MCF 10A (cell line): Measurements from ENCODE around the gene FGGY. TPM values are rescaled to one million over a fixed set of nuclear protein-coding genes. Genes with fewer than 3 reads are reported as not detected.

Experiments
- BruUV-seq: library from RNA; stranded (reverse); fragments of 400-500 nt; replicated peaks from 2 replicates; lab custom pipeline; 2021; lab: Mats Ljungman, UMichigan
- CTCF ChIA-PET: fragments of 300-600 bp; sonication (Branson Sonifier 250); formaldehyde crosslinking; extraction: SDS; loops from one replicate; lab custom pipeline; 2021; ENCODE audit warnings: antibody characterized with exemption, inconsistent platforms; lab: Yijun Ruan, JAX
- POLR2A ChIA-PET: fragments of 300-600, 350-650 bp; sonication (Branson Sonifier 250); formaldehyde crosslinking; extraction: SDS; loops from one replicate; lab custom pipeline; 2020; ENCODE audit warnings: antibody characterized with exemption, inconsistent platforms; lab: Yijun Ruan, JAX
- DNase-seq: peaks from one replicate; pipeline ENCODE4 v3.0.0-alpha.2; 2018; ENCODE audit not compliant: unreplicated experiment
- H3K27ac Mint-ChIP-seq: one replicate; pipeline ENCODE4 v1.8.0; 2022; ENCODE audit warnings: mild to moderate bottlenecking, low read depth, mixed read lengths; ENCODE audit not compliant: unreplicated experiment
- H3K27me3 Mint-ChIP-seq: one replicate; pipeline ENCODE4 v1.8.0; 2022; ENCODE audit warnings: mixed read lengths; ENCODE audit not compliant: insufficient read depth, unreplicated experiment
- H3K36me3 Mint-ChIP-seq: one replicate; pipeline ENCODE4 v1.8.0; 2022; ENCODE audit warnings: mild to moderate bottlenecking, moderate library complexity, mixed read lengths; ENCODE audit not compliant: insufficient read depth, unreplicated experiment
- H3K4me1 Mint-ChIP-seq: one replicate; pipeline ENCODE4 v1.8.0; 2022; ENCODE audit warnings: mixed read lengths; ENCODE audit not compliant: insufficient read depth, unreplicated experiment
- H3K4me3 Mint-ChIP-seq: one replicate; pipeline ENCODE4 v1.8.0; 2022; ENCODE audit warnings: mild to moderate bottlenecking, moderate library complexity, mixed read lengths; ENCODE audit not compliant: unreplicated experiment
- H3K9me3 Mint-ChIP-seq: one replicate; pipeline ENCODE4 v1.8.0; 2022; ENCODE audit warnings: mixed read lengths; ENCODE audit not compliant: unreplicated experiment
- CTCF ChIP-seq: fragments of 200-600 bp; IDR thresholded peaks from one replicate; pipeline ENCODE4 v1.8.0; 2022; ENCODE audit warnings: antibody characterized with exemption, mild to moderate bottlenecking; ENCODE audit not compliant: unreplicated experiment
- intact Hi-C: fragments of 100-400 bp; cut with micrococcal nuclease; formaldehyde crosslinking; loops from 2 replicates; pipeline ENCODE4 v1.14.1; 2022
- total RNA-seq: library from RNA; stranded (reverse); gene quantifications from 2 replicates; pipeline ENCODE4 v1.2.3, GENCODE V29; 2022

FGGY gene
- total RNA-seq, 1 experiment from 2014 or later: 10.6 TPM

- intact Hi-C loops: no loop called here
- DNase-seq: no peak
- POLR2A ChIA-PET: interaction anchor here (1.4 kb wide), 1 partner anchor 58 kb away, joined by 3 read pairs; no protein-coding TSS in a partner anchor
- H3K27ac Mint-ChIP-seq: no peak overlapping the region
- H3K9me3 Mint-ChIP-seq: peaks cover 8% of the 10 kb centered on the region
- no peaks in the 10 kb centered on the region for H3K4me1 Mint-ChIP-seq
- TF ChIP-seq CTCF: no peak
- H3K36me3 Mint-ChIP-seq: no peaks in the 10 kb centered on the region
- no TSS peak for BruUV-seq
- CTCF ChIA-PET: interaction anchor here (0.6 kb wide), 1 partner anchor 151 kb away, joined by 4 read pairs; no protein-coding TSS in a partner anchor
- H3K27me3 Mint-ChIP-seq: no peaks in the 10 kb centered on the region
- H3K4me3 Mint-ChIP-seq: no peak overlapping the region
These were observed 357.1 kb downstream of the FGGY start for GRCh38 chr1:59653968-59654367.

GRCh38 chr1:59657873-59658465 is 361.1 kb downstream of the FGGY start:
- no peak for TF ChIP-seq CTCF
- DNase-seq: no peak
- H3K4me1 Mint-ChIP-seq: no peaks in the 10 kb centered on the region
- peaks cover 8% of the 10 kb centered on the region for H3K9me3 Mint-ChIP-seq
- H3K27me3 Mint-ChIP-seq: no peaks in the 10 kb centered on the region
- CTCF ChIA-PET: interaction anchor here (1.2 kb wide), 1 partner anchor 12 kb away, joined by 3 read pairs; no protein-coding TSS in a partner anchor
- POLR2A ChIA-PET: no interaction called here
- no peaks in the 10 kb centered on the region for H3K36me3 Mint-ChIP-seq
- BruUV-seq: no TSS peak
- no peak overlapping the region for H3K27ac Mint-ChIP-seq
- intact Hi-C loops: no loop called here
- no peak overlapping the region for H3K4me3 Mint-ChIP-seq

- peaks cover 7% of the 10 kb centered on the region for H3K36me3 Mint-ChIP-seq
These were observed 367.3 kb downstream of the FGGY start for GRCh38 chr1:59664166-59664565.

GRCh38 chr1:59666106-59666505 is 369.2 kb downstream of the FGGY start:
- BruUV-seq: no TSS peak
- no peak for TF ChIP-seq CTCF
- H3K36me3 Mint-ChIP-seq: peaks cover 7% of the 10 kb centered on the region
- no peak overlapping the region for H3K27ac Mint-ChIP-seq
- DNase-seq: no peak
- H3K4me3 Mint-ChIP-seq: no peak overlapping the region
- intact Hi-C loops: no loop called here
- H3K27me3 Mint-ChIP-seq: no peaks in the 10 kb centered on the region
- POLR2A ChIA-PET: no interaction called here
- H3K4me1 Mint-ChIP-seq: no peaks in the 10 kb centered on the region
- CTCF ChIA-PET: interaction anchor here (0.7 kb wide), 1 partner anchor 876 kb away, joined by 5 read pairs; no protein-coding TSS in a partner anchor
- no peaks in the 10 kb centered on the region for H3K9me3 Mint-ChIP-seq

More at GRCh38 chr1:59664166-59664565, 367.3 kb downstream of the FGGY start:
- no peaks in the 10 kb centered on the region for H3K4me1 Mint-ChIP-seq
- no peak for DNase-seq
- H3K27ac Mint-ChIP-seq: no peak overlapping the region
- intact Hi-C loops: no loop called here
- H3K9me3 Mint-ChIP-seq: no peaks in the 10 kb centered on the region
- ChIA-PET POLR2A (no interaction called here), CTCF (no interaction called here)
- H3K27me3 Mint-ChIP-seq: no peaks in the 10 kb centered on the region
- no peak overlapping the region for H3K4me3 Mint-ChIP-seq
- no TSS peak for BruUV-seq
- no peak for TF ChIP-seq CTCF
